Left ventricle myocardium inferior (tissue), 1 donor: Measurements from ENCODE around the gene SIX6. TPM values are rescaled to one million over a fixed set of nuclear protein-coding genes. Genes with fewer than 3 reads are reported as not detected.
"Not testable (repeated sequence)": the region's sequence is repeated elsewhere in the genome, so short reads cannot be mapped to it uniquely, and the experiment has no call there.

ENCODE experiments used
- DNase-seq: peaks from one replicate; pipeline ENCODE4 v3.0.0-alpha.2; 2020
- H3K27ac ChIP-seq: fragments of 200-600 bp; replicated peaks from 2 replicates; pipeline ENCODE4 v1.8.0; 2021
- H3K27me3 ChIP-seq: fragments of 200-600 bp; 2 replicates; pipeline ENCODE4 v1.8.0; 2021; ENCODE audit warnings: low read depth
- H3K36me3 ChIP-seq: fragments of 200-600 bp; 2 replicates; pipeline ENCODE4 v1.8.0; 2021
- H3K4me1 ChIP-seq: fragments of 200-600 bp; 2 replicates; pipeline ENCODE4 v1.8.0; 2021
- H3K4me3 ChIP-seq: fragments of 200-600 bp; 2 replicates; pipeline ENCODE4 v1.8.0; 2021; ENCODE audit warnings: mild to moderate bottlenecking, moderate library complexity
- H3K9me3 ChIP-seq: fragments of 200-600 bp; replicated peaks from 2 replicates; pipeline ENCODE4 v1.8.0; 2021
- CTCF ChIP-seq: fragments of 200-600 bp; IDR thresholded peaks from 2 replicates; pipeline ENCODE4 v1.8.0; 2021; ENCODE audit warnings: antibody characterized with exemption, mild to moderate bottlenecking, borderline replicate concordance
- intact Hi-C: fragments of 100-400 bp; cut with micrococcal nuclease; formaldehyde crosslinking; loops from one replicate; pipeline ENCODE4 v1.11.0; 2022
- long read RNA-seq: library from polyadenylated mRNA; unstranded; transcript quantifications from one replicate; pipeline ENCODE4 v2.0.0, GENCODE V29; 2021
- total RNA-seq: library from RNA; stranded (reverse); fragmentation: NEBNext Ultra II Directional; extraction: Animal tissue kit (Norgen Biotek cat#: 25700); gene quantifications from one replicate; pipeline ENCODE4 v1.2.1, GENCODE V29; 2021
- donor health status: DM: no; HTN: yes; CAD: no; lungs with severe emphysema.

SIX6 gene
- not detected for total RNA-seq
- long read RNA-seq = 0 reads

GRCh38 chr14:60508707-60509437 lies at the start of gene SIX6:
SIX6 (plus strand) TSS chr14:60509146; CDS start chr14:60509399, 253 bp downstream.
- TF ChIP-seq CTCF = no peak
- peaks cover 38% of the 10 kb centered on the region for H3K4me1 ChIP-seq
- H3K27ac ChIP-seq = no peak within 1 kb of the TSS
- DNase-seq = no peak
- no peaks in the 10 kb centered on the region for H3K36me3 ChIP-seq
- H3K27me3 ChIP-seq = peaks cover 100% of the 10 kb centered on the region
- peak within 1 kb of the TSS; percentile 45 for H3K4me3 ChIP-seq
- intact Hi-C loops = no loop called here
- H3K9me3 ChIP-seq = no peaks in the 10 kb centered on the region

GRCh38 chr14:60480248-60480647 lies 28.7 kb upstream of the SIX6 start:
- Histone ChIP-seq H3K27me3 (peaks cover 52% of the 10 kb centered on the region), H3K9me3 (peaks cover 21% of the 10 kb centered on the region)
- H3K4me1 ChIP-seq, intact Hi-C loops, H3K27ac ChIP-seq, H3K4me3 ChIP-seq, H3K36me3 ChIP-seq, DNase-seq: not testable (repeated sequence)

GRCh38 chr14:60482743-60483142 lies 26.2 kb upstream of the SIX6 start:
- H3K9me3 ChIP-seq = peaks cover 21% of the 10 kb centered on the region
- intact Hi-C loops = no loop called here
- no peaks in the 10 kb centered on the region for H3K36me3 ChIP-seq
- H3K4me1 ChIP-seq = peaks cover 11% of the 10 kb centered on the region
- no peak overlapping the region for H3K4me3 ChIP-seq
- TF ChIP-seq CTCF = no peak
- DNase-seq = no peak
- H3K27me3 ChIP-seq = peaks cover 77% of the 10 kb centered on the region
- no peak overlapping the region for H3K27ac ChIP-seq

- no peaks in the 10 kb centered on the region for H3K36me3 ChIP-seq
- no peak overlapping the region for H3K27ac ChIP-seq
- DNase-seq = no peak
- TF ChIP-seq CTCF = no peak
- H3K4me3 ChIP-seq = peak overlapping the region; percentile 49
- intact Hi-C loops = no loop called here
- peaks cover 11% of the 10 kb centered on the region for H3K9me3 ChIP-seq
- peaks cover 98% of the 10 kb centered on the region for H3K27me3 ChIP-seq
- peaks cover 11% of the 10 kb centered on the region for H3K4me1 ChIP-seq
Measured at GRCh38 chr14:60485057-60485597, 23.8 kb upstream of the SIX6 start.

- peaks cover 11% of the 10 kb centered on the region for H3K4me1 ChIP-seq
- peaks cover 5% of the 10 kb centered on the region for H3K9me3 ChIP-seq
- no peak for TF ChIP-seq CTCF
- no peaks in the 10 kb centered on the region for H3K36me3 ChIP-seq
- intact Hi-C loops = no loop called here
- no peak for DNase-seq
- H3K4me3 ChIP-seq = peak within 1 kb of the TSS; percentile 49
- peaks cover 98% of the 10 kb centered on the region for H3K27me3 ChIP-seq
- H3K27ac ChIP-seq = no peak within 1 kb of the TSS
Measured at GRCh38 chr14:60485598-60486251, 23.2 kb upstream of the SIX6 start, which contains the start of gene C14orf39. C14orf39 (minus strand) TSS chr14:60486063; CDS start chr14:60485078, 985 bp downstream.
